CD4-positive, alpha-beta T cell treated with Interferon alpha-2 for 1 hour (primary cell): ENCODE measurements around the gene MSI2.
"Not testable (repeated sequence)": the region's sequence is repeated elsewhere in the genome, so short reads cannot be mapped to it uniquely, and the experiment has no call there.

Source experiments
- DNase-seq, 2 donors: peaks; one replicate each; pipeline ENCODE4 v3.0.0-alpha.2; 2020 to 2022

The MSI2 gene

DNA sequence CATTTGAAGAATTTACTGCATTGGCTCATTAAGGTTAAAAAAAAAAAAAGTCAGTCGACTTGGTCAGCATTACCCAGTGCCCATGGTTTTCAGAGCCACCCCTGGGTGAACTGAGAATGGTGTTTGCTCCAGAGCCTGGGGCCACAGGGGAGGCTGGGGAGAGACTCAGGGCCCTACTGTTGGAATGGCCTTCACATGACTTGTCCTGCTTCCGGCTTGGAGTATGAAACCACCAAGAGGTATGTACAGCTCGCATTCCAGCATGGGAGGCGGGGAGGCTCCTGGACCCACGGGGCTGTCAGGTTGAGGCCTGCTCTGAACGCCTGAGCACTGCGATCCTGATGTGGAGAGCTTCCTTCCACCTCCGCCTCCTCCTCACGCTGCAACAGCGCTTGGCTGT is 36.8 kb downstream of the MSI2 start:
- no peak for DNase-seq

- no peak for DNase-seq
Measured at GRCh38 chr17:57294101-57294500, 37.8 kb downstream of the MSI2 start.

DNA sequence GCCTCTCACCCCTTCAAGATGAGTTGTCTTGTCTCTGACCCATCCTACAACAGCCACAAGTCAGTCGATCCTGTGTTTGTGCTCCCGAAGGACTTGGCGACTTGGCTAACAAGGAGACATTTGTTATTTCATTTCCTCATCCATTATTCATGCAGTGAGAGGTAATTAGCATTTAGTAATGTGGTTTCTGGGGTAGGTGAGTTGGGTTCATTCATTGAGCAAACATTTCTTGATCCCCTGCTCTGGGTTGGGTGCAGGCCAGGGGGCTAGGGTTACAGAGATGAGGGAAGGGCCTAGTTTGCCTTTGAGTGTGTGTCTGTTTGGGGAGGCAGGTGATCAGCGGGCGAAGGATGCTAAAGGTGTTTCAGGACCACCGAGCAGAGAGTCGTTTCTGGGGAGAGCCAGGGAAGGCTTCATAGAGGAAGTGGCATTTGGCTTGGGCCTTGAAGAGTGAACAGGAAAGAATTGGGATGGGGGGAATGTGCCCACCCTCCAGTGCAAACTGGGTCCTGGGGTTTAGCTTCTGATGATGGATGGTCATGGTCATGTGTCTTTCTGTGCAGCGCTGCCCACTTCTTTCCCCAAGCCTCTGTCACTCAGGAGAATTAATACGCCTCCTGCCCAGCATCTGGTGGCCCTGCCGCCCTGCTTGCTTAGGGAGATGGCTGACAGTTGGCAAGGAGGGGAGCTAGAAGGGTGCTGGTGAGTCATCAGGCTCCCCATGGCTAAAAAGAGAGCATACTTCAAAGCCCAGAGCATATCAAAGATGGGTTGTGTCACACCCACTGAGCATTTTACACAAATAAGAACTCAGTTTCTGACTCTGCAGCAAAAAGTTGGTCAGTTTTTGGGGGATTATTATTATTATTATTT is 38.5 kb downstream of the MSI2 start:
- peak in 1 of 2 donors; percentile 20 for DNase-seq

GRCh38 chr17:57295526-57296023 is 39.3 kb downstream of the MSI2 start:
- no peak for DNase-seq

DNA sequence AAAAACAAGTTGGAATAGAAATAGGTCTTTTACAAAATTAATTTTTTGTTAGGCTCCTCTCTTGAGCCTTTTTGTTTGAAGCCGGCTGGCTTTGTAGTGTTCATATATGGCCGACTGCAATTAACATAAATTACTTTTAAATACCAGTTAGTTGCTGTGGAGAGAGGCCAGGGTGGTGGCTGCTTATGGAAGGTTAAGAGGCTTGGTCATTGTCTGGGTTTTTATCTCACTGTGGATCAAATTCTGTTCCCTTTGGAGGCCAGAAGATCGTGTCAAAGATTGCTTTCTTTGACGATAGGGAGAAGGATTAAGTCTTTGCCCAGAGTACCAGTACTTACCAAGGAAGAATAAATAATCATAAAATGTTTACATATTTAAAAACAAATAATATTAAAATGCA is 39.9 kb downstream of the MSI2 start:
- no peak for DNase-seq

GRCh38 chr17:57299176-57299575 is 42.9 kb downstream of the MSI2 start:
- DNase-seq, result no peak

DNA sequence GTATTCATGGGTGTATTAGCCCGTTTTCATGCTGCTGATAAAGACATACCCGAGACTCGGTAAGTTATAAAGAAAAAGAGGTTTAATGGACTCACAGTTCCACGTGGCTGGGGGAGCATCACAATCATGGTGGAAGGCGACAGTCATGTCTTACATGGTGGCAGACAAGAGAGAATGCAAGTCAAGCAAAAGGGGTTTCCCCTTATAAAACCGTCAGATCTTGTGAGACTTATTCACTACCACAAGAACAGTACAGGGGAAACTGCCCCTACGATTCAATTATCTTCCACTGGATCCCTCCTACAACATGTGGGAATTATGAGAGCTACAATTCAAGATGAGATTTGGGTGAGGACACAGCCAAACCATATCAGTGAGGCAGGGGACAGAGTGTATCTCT is 44.3 kb downstream of the MSI2 start:
- not testable (repeated sequence) for DNase-seq

- no peak for DNase-seq
Measured at GRCh38 chr17:57302690-57303465, 46.6 kb downstream of the MSI2 start.

GRCh38 chr17:57305144-57305728 is 48.9 kb downstream of the MSI2 start:
- no peak for DNase-seq

GRCh38 chr17:57305908-57306504 is 49.7 kb downstream of the MSI2 start:
- no peak for DNase-seq

GRCh38 chr17:57308543-57309186 is 52.3 kb downstream of the MSI2 start:
- DNase-seq, result no peak

GRCh38 chr17:57309479-57309878 is 53.2 kb downstream of the MSI2 start:
- DNase-seq, result no peak

- no peak for DNase-seq
Measured at GRCh38 chr17:57311281-57312216, 55.2 kb downstream of the MSI2 start.

DNA sequence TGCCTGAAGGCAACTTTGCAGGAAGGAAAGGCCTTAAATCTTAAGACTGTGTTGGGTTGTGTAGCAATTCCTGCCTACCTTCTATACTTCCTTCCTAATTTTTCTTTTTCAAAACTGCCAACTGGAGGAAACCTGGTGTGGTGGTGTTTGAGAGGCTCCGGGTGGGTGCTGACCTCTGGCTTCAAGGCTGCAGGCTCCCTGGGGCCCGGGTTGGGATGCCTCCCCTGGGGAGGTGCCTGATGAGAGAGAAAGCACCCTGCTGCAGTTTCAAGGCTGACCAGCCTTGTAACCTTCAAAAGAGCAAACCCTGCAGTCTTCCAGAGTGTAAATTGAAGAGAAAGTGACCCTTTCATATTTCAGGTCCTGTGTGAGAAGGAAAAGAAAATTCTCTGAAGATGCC is 55.9 kb downstream of the MSI2 start:
- no peak for DNase-seq

- DNase-seq, result no peak
Measured at GRCh38 chr17:57313097-57313835, 56.9 kb downstream of the MSI2 start.

DNA sequence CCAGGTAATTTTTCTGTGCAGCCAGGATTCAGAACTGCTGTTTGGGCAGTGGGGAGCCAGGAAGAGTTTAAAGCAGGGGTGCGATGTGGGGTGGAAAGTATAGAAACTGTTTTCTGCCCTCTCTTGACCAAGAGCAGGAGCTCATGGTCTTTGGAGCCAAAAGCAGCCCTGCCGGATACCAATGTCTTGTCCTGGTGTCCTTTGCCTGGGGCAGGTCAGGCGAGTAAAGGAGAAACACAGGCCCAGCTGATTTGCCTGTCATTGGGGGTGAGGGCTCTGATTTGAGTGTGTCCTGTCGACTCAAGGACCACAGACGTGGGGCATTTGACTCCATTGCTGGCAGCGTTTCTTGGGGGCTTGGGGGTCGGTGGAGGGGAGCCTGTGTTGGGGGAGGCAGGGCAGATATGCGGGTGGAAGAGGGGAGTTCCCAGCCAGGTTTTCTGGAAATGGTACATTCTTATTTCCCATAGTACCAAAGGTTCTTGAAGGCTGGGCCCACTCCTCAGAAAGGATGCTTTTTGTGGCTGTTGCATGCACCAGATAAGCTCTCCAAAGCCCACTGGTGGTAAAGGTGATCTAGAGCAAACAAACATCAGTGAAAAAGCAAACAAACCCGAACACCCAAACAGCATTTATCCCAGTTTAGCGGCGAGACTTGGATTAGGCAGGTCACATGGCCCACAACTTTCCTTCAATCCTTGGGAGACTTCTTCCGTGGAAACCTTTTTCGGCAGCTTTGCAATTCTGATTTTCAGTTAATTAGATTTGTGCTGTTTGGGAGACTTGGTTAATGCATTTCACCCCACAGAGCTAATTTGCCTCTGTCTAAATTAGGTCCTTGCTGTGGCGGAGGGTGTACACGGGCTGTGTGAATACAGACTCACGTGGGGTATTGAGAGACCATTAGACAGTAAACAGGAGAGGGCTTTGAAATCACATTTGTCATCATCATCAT is 59.0 kb downstream of the MSI2 start:
- DNase-seq, result no peak

GRCh38 chr17:57316361-57316760 is 60.0 kb downstream of the MSI2 start:
- DNase-seq, result no peak

DNA sequence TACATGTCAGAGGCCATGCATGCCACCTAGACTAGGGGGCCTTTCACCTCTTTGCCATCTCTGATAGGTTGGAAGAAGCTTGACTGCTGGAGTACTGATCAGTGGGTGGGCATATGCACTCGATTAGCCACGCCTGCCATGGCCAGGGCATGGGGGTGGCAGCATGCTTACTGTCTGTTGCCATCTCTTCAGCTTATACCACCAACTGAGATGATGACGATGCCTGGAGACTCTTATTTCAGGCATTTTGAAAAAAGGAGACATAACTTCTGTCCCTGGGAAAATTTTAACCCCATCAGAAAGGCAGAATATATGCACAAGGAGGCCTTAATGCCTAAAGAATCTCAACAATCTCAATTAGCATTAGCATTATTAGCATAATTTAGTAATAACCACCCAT is 60.8 kb downstream of the MSI2 start:
- DNase-seq, result no peak

DNA sequence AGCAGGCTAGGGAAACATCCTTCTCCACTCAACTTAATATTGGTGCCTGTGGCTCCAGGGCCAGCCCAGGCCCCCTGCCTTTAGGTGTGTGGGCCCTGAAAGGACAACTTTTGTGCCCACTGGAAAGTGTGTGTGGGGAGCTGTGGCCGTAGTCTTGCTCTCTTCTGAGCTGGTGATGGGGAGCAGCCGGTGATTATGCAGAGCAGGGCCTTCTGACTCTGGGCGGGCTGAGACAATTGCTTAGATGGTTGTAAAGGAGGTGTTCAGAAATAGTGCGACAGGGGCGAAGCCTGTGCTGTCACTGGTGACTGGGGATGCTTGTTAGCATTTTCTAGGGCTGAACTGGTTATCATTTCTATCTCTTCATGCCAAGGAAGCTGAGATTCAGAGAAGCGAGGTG is 62.6 kb downstream of the MSI2 start:
- DNase-seq, result no peak

- DNase-seq, result no peak
Measured at GRCh38 chr17:57319806-57320205, 63.5 kb downstream of the MSI2 start.
